LNCAP (cell line): ENCODE data around the gene GRK3.

Experiments
- TF ChIP-seq, protein P1 (sequence below): fragments of 450-650 bp; IDR thresholded peaks from 2 replicates; pipeline ENCODE4 v1.5.1; 2017; ENCODE audit warnings: mild to moderate bottlenecking

GRK3 gene

DNA sequence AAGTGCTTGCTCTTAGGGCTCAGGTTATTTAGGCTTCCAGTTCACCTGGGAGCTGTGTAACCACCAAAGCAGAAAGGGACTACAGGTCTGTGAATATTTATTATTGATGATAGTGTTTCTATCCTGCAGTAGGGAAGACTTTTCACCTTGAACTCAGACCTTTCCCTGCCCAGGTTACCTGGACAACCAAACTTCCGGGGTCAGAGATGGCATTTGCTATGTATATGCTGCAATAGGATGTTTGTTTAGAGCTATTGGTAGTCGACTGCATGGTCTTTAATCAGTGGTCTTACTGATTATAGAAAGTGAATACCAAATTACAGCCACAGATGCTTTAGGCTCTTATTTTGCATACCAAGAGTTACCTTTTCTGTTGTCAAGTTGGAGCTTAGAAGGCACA lies 94.9 kb downstream of the GRK3 start:
- TF ChIP-seq, protein P1, sequence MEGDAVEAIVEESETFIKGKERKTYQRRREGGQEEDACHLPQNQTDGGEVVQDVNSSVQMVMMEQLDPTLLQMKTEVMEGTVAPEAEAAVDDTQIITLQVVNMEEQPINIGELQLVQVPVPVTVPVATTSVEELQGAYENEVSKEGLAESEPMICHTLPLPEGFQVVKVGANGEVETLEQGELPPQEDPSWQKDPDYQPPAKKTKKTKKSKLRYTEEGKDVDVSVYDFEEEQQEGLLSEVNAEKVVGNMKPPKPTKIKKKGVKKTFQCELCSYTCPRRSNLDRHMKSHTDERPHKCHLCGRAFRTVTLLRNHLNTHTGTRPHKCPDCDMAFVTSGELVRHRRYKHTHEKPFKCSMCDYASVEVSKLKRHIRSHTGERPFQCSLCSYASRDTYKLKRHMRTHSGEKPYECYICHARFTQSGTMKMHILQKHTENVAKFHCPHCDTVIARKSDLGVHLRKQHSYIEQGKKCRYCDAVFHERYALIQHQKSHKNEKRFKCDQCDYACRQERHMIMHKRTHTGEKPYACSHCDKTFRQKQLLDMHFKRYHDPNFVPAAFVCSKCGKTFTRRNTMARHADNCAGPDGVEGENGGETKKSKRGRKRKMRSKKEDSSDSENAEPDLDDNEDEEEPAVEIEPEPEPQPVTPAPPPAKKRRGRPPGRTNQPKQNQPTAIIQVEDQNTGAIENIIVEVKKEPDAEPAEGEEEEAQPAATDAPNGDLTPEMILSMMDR = no peak

- TF ChIP-seq, protein P1 = no peak
These were observed 95.9 kb downstream of the GRK3 start for GRCh38 chr22:25660336-25660735.

DNA sequence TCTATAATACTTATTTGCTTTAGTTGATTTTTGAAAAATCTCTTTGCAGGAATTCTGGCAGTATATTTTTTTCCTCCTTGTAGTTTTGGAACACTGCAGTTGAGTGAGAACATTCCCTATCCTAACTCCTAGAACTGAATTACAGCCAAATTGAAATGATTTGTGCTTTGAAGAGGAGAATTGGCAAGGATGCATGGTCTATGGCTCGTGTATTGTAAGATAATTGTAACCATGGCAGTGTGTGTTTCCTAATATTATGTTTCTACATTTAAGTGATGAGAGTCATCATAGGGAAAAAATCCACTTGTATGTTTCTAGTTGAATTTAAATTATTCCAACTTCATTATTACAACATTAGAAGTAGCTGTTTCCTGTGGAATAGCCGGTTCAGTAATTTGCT lies 96.6 kb downstream of the GRK3 start:
- TF ChIP-seq, protein P1 = no peak

GRCh38 chr22:25663654-25664053 lies 99.2 kb downstream of the GRK3 start:
- TF ChIP-seq, protein P1 = no peak

GRCh38 chr22:25666308-25666707 lies 101.8 kb downstream of the GRK3 start:
- TF ChIP-seq, protein P1 = no peak

DNA sequence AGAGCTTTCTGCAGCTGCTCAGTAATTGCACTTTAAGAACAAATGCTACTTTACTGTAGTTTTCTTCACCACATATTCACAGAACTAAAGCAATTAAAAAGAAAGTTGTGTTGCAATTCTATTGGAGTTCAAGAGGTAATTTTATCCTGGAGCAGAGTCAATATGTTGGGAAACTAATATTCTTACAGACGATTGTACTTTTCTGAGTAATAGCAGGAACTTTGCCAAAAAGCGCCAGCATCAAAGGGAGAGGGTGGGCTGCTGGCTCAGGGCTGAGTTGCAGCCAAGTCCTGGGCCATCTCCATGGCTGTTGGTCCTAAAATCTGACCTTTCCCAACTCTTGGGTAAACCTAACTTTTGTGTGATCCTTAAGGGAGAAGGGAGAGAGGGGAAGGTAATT lies 104.0 kb downstream of the GRK3 start:
- TF ChIP-seq, protein P1 = no peak

DNA sequence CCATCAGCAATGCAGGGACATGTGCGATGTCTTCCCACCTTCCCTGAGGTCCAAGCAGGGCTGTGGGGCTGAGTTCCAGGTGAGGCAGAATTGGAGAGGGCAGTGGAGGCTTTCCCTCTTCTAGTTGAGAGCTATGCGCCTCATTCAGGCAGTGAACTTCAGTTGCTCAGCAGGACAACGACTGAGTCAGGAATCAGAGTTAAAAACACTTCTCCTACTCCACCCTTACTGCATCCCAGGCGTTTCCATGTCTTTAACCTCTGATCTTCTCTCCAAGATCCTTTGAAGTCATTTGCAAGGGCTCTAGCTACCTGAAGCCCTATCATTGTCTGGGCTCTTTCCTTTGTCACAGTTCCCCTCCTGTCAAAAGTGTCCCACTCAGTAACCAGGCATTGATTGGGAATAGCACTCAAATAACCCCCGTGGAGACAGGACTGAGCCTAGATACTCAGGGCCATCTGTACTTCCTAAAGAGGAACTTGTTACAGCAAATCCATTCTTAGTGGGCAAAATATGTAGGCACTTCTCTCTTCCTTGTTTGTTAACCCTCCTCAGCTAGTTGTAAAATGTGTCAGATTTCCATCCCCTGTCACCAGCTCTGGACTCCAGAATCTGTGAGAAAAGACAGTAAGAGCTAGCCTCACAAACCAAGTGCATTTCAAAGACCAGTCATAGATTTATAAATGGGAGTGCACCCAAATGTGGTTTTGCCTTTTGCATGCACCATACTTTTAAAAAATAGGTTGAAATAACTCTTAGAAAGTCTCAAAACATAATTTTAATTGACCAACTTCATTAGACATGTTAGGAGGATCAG lies 105.0 kb downstream of the GRK3 start:
- TF ChIP-seq, protein P1 = no peak
